Stomach (tissue), 9 donors: Measurements from ENCODE around the gene SCN7A. TPM values are rescaled to one million over a fixed set of nuclear protein-coding genes. Genes with fewer than 3 reads are reported as not detected.

Experiments
- DNase-seq, 2 donors: peaks; one replicate each; pipeline versions ENCODE4 v3.0.0 to v3.0.0-alpha.2; 2013 to 2019
- H3K27ac ChIP-seq, 5 donors: fragments of 200-600 bp in 4 of 5; sonication (generic) in 4 of 5; one replicate each; pipeline ENCODE4 v1.5.1; 2013 to 2019; ENCODE audit warnings: mild to moderate bottlenecking in 1 of 5, moderate library complexity in 1 of 5
- H3K27me3 ChIP-seq, 3 donors: fragments of 200-600 bp; sonication (generic); one replicate each; pipeline ENCODE4 v1.5.1; 2017 to 2019; ENCODE audit warnings: mixed run types in 1 of 3
- H3K36me3 ChIP-seq, 4 donors: fragments of 200-600 bp; sonication (generic); 1 replicate in 3 of 4; 2 replicates in 1 of 4; pipeline ENCODE4 v1.5.1; 2016 to 2019
- H3K4me1 ChIP-seq, 4 donors: fragments of 200-600 bp; sonication (generic); one replicate each; pipeline ENCODE4 v1.5.1; 2016 to 2019
- H3K4me3 ChIP-seq, 4 donors: fragments of 200-600 bp; sonication (generic) in 3 of 4; one replicate each; pipeline ENCODE4 v1.5.1; 2016 to 2019; ENCODE audit warnings: mild to moderate bottlenecking in 1 of 4
- H3K9me3 ChIP-seq, 4 donors: fragments of 200-600 bp; sonication (generic); one replicate each; pipeline ENCODE4 v1.5.1; 2016 to 2019
- EP300 ChIP-seq: sonication (generic); formaldehyde crosslinking; IDR thresholded peaks from one replicate; pipeline ENCODE4 v1.6.1; 2017; ENCODE audit warnings: antibody characterized with exemption
- POLR2A ChIP-seq, 4 donors: fragments of 450-650 bp; IDR thresholded peaks; one replicate each; pipeline ENCODE4 v1.6.1; 2016; ENCODE audit warnings: antibody characterized with exemption in 4 of 4, control low read depth in 2 of 4, mild to moderate bottlenecking in 1 of 4, moderate library complexity in 1 of 4
- POLR2AphosphoS5 ChIP-seq, 3 donors: sonication (generic); formaldehyde crosslinking; IDR thresholded peaks; one replicate each; pipeline ENCODE4 v1.6.1; 2016; ENCODE audit warnings: antibody characterized with exemption in 3 of 3
- WGBS, 5 donors: extraction: QIAGEN DNeasy Blood & Tissue Kit in 3 of 5; methylation state at CpG; one replicate each; pipeline versions ENCODE4 v1.1.5 to v1.1.7; 2013 to 2018; 5-methylcytosine and 5-hydroxymethylcytosine counted together
- intact Hi-C: fragments of 100-400 bp; cut with DNase I; formaldehyde crosslinking; loops from one replicate; pipeline ENCODE4 v1.15.1; 2023; ENCODE audit warnings: low total_unique reads
- polyA plus RNA-seq, 3 donors: library from polyadenylated mRNA; stranded (reverse); fragments of 200-250 nt; gene quantifications; one replicate each; pipeline ENCODE4 v1.2.3, GENCODE V29; 2013
- total RNA-seq, 5 donors: library from RNA; depleted of rRNA; stranded (reverse); fragments of >200 nt; gene quantifications; one replicate each; pipeline versions ENCODE4 v1.1.0 to v1.2.3, GENCODE V29; 2014 to 2016
- TF ChIP-seq, protein P1 (sequence below), 7 experiments: fragments of 450-650 bp in 4 of 7; fragments of 200-600 bp in 3 of 7; sonication (generic) in 3 of 7; IDR thresholded peaks; one replicate each; pipeline ENCODE4 v1.5.1; 2016 to 2019; ENCODE audit warnings: antibody characterized with exemption in 7 of 7, control low read depth in 2 of 7, mild to moderate bottlenecking in 1 of 7
- donor health status: healthy with polysubstance abuse.
- donor health status: Bipolar disorder and iron deficiency.
- donor health status: healthy.

Gene SCN7A
- total and polyA plus RNA-seq, 8 donors: 0.19 to 148 (median 10.9) TPM

DNA sequence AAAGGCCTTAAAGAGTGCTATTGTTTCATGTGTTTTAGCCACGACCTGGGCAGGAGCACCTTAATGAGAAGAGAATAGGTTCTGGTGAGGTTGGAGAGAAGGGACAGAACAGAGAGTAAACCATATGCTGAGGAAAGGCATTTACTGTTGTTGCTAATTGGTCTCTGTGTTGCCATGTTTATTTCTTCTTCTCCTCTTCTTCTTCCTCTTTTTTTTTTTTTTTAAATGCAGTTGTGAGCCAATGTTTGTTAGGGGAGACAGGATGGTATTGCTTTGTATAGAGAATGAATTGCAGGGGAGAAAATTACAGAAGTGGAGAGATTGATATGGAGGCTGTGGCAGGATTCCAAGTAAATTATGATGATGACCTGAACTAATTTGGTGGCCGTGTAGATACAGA, 120.9 kb downstream of the SCN7A start:
- H3K36me3 ChIP-seq: no peaks in the 10 kb centered on the region
- H3K27ac ChIP-seq: no peak overlapping the region
- H3K9me3 ChIP-seq: no peaks in the 10 kb centered on the region
- 41 to 55% (median 46%) methylated on average over 2 of the region's 2 CpGs for WGBS, 5 donors
- intact Hi-C loops: no loop called here
- H3K27me3 ChIP-seq: peaks cover 0 to 13% (median 0%) of the 10 kb centered on the region in 3 donors
- no peak for DNase-seq
- peaks cover 8 to 22% (median 17%) of the 10 kb centered on the region in 4 donors for H3K4me1 ChIP-seq
- no peak overlapping the region for H3K4me3 ChIP-seq
- TF ChIP-seq POLR2AphosphoS5 (IDR thresholded peaks at IDR 0.05): no peak
- TF ChIP-seq, protein P1, sequence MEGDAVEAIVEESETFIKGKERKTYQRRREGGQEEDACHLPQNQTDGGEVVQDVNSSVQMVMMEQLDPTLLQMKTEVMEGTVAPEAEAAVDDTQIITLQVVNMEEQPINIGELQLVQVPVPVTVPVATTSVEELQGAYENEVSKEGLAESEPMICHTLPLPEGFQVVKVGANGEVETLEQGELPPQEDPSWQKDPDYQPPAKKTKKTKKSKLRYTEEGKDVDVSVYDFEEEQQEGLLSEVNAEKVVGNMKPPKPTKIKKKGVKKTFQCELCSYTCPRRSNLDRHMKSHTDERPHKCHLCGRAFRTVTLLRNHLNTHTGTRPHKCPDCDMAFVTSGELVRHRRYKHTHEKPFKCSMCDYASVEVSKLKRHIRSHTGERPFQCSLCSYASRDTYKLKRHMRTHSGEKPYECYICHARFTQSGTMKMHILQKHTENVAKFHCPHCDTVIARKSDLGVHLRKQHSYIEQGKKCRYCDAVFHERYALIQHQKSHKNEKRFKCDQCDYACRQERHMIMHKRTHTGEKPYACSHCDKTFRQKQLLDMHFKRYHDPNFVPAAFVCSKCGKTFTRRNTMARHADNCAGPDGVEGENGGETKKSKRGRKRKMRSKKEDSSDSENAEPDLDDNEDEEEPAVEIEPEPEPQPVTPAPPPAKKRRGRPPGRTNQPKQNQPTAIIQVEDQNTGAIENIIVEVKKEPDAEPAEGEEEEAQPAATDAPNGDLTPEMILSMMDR (IDR thresholded peaks at IDR 0.05): no peak
- TF ChIP-seq POLR2A (IDR thresholded peaks at IDR 0.05): no peak
- no peak for TF ChIP-seq EP300

DNA sequence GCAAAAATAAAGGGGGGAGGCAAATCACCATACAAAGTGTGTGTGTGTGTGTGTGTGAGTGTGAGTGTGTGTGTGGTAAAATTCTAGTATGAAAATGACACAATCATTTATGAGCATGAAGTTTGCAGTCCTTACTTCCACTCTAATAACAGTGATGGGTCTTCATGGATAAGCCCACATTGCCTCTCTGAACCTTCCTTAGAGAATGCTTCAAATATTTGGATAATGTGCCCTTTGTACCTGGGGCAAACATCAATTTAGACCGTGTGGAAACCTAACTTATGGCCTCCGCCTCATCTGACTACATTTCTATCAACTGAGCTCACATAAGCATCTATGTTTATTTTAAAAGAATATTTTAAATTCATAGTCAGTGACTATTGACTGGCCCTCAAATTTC, 122.0 kb downstream of the SCN7A start:
- WGBS, 5 donors: 49 to 64% (median 58%) methylated on average over 2 of the region's 2 CpGs
- H3K4me3 ChIP-seq: no peak overlapping the region
- peaks cover 8 to 22% (median 17%) of the 10 kb centered on the region in 4 donors for H3K4me1 ChIP-seq
- DNase-seq: no peak
- no peaks in the 10 kb centered on the region for H3K9me3 ChIP-seq
- intact Hi-C loops: no loop called here
- H3K27ac ChIP-seq: no peak overlapping the region
- no peaks in the 10 kb centered on the region for H3K36me3 ChIP-seq
- TF ChIP-seq, protein P1 (IDR thresholded peaks at IDR 0.05): no peak
- TF ChIP-seq POLR2AphosphoS5 (IDR thresholded peaks at IDR 0.05) (no peak), EP300 (no peak), POLR2A (IDR thresholded peaks at IDR 0.05) (no peak)
- peaks cover 0 to 13% (median 0%) of the 10 kb centered on the region in 3 donors for H3K27me3 ChIP-seq

DNA sequence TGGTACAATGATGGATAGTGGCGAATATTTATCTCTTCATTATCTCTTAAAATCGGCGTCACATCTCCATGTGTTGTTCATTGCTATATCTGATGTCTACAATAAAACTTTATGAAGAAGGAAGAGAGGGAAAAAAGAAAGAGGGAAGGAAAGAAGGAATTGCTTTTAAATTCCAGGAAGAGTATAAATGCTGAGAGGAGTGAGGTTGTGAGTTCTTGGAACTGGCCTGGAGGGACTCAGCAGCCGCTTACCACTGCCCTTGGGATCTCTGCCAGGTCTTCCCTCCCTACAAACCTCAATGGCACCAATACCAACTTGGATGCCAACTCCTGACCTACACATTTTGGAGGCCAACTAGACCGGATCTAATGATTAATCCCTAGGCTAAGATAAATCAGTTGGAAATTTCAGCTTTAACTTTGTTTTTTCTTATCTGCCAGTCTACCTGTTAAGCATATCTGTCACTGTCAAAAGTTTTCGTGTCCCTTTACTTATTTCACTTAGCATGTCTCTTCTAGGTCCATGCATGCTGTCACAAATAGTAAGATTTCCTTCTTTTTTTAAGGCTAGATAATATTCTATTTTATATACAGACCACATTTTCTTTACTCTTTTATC, 128.1 kb downstream of the SCN7A start:
- Histone ChIP-seq H3K4me1 (no peaks in the 10 kb centered on the region), H3K27ac (no peak overlapping the region), H3K36me3 (no peaks in the 10 kb centered on the region), H3K27me3 (no peaks in the 10 kb centered on the region), H3K9me3 (no peaks in the 10 kb centered on the region), H3K4me3 (no peak overlapping the region)
- 59 to 71% (median 63%) methylated on average over 6 of the region's 6 CpGs for WGBS, 5 donors
- intact Hi-C loops: no loop called here
- DNase-seq: no peak
- TF ChIP-seq, protein P1 (IDR thresholded peaks at IDR 0.05): no peak
- no peak for TF ChIP-seq EP300
- no peak for TF ChIP-seq POLR2A (IDR thresholded peaks at IDR 0.05)
- TF ChIP-seq POLR2AphosphoS5 (IDR thresholded peaks at IDR 0.05): no peak

DNA sequence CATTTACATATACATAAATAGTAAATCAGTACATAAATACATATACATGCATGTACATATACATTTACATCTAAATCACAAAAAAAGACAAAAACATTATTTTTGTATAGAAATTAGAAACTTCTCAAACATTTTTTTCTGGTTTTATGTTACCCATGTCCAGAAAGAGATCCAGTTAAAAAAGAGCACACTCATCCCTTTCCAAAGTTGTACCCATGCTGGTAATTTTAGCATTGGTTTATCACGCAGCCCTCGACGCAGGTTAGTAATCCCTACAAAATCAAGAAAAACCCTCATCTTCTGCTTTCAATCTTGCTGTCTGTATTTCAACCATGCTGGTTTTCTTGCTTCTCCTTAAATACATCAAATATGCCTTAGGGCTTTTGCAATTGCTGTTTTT, 128.8 kb downstream of the SCN7A start:
- DNase-seq: no peak
- intact Hi-C loops: no loop called here
- TF ChIP-seq POLR2A (IDR thresholded peaks at IDR 0.05): no peak
- Histone ChIP-seq H3K36me3 (no peaks in the 10 kb centered on the region), H3K27me3 (no peaks in the 10 kb centered on the region), H3K27ac (no peak overlapping the region), H3K4me1 (no peaks in the 10 kb centered on the region), H3K9me3 (no peaks in the 10 kb centered on the region), H3K4me3 (no peak overlapping the region)
- WGBS, 5 donors: 89 to 97% (median 95%) methylated on average over 3 of the region's 3 CpGs

DNA sequence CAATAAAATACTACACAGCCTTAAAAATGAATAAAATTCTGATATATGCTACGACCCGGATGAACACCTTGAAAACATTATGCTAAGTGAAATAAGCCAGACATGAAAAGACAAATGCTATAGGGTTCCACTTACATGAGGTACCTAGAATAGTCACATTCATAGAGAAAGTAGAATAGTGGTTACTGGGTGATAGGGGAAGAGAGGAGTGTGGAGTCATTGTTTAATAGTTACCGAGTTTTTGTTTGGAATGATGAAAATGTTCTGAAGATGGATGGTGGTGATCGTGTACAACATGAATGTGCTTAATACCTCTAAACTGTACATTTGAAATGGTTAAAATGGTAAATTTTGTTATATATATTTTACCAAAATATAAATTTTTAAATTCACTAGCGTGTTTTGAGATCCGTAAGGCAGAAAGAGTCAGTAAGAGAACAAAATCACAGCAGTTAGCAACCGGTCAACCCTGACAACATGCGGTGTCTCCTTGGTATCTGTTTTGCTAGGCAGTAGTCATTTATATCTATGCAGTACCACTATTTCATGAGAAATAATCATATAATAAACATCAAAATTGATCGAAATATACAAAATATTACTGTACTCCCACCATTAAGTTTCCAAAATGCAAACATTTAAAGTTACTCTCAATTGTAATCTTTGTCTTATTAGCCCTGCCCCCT, 129.4 kb downstream of the SCN7A start:
- H3K27ac ChIP-seq: no peak overlapping the region
- DNase-seq: no peak
- whole genome bisulfite sequencing, 5 donors: 83 to 93% (median 91%) methylated on average over 9 of the region's 9 CpGs
- H3K4me3 ChIP-seq: no peak overlapping the region
- H3K27me3 ChIP-seq: no peaks in the 10 kb centered on the region
- H3K4me1 ChIP-seq: no peaks in the 10 kb centered on the region
- no peak for TF ChIP-seq POLR2A (IDR thresholded peaks at IDR 0.05)
- TF ChIP-seq, protein P1 (IDR thresholded peaks at IDR 0.05): no peak
- TF ChIP-seq POLR2AphosphoS5 (IDR thresholded peaks at IDR 0.05): no peak
- TF ChIP-seq EP300: no peak
- intact Hi-C loops: no loop called here
- no peaks in the 10 kb centered on the region for H3K9me3 ChIP-seq
- no peaks in the 10 kb centered on the region for H3K36me3 ChIP-seq
